ENCODE measurements around the gene NADSYN1.

- TF ChIP-seq CTCF (IDR thresholded peaks at IDR 0.05) (no peak), POLR2A (IDR thresholded peaks at IDR 0.05) (no peak)
These were observed 18.4 kb upstream of the NADSYN1 start for GRCh38 chr11:71434576-71435130.

All from body of pancreas (tissue), 4 donors.